HCT116 (cell line): Measurements from ENCODE around the gene TMC8. TPM values are rescaled to one million over a fixed set of nuclear protein-coding genes. Genes with fewer than 3 reads are reported as not detected.
A peak's percentile ranks its signal among the peaks of the same experiment; 100 is the strongest.

Experiments used
- ATAC-seq: fragments of 200-7000 bp; cut with Tn5 transposase; 2 replicates; pipeline ENCODE4 v1.9.1; 2020; ENCODE audit warnings: mild to moderate bottlenecking, moderate library complexity
- BruUV-seq: library from RNA; stranded (reverse); fragments of 400-500 nt; replicated peaks from 2 replicates; lab custom pipeline; 2021; lab: Mats Ljungman, UMichigan
- CTCF ChIA-PET: fragments of 300-600 bp; sonication (Branson Sonifier 250); formaldehyde crosslinking; loops from one replicate; lab custom pipeline; 2021; ENCODE audit warnings: antibody characterized with exemption; lab: Charles Lee
- POLR2A ChIA-PET: fragments of 300-600, 350-600 bp; sonication (Branson Sonifier 250); formaldehyde crosslinking; loops from one replicate; lab custom pipeline; 2021; ENCODE audit warnings: antibody characterized with exemption; lab: Charles Lee
- RAD21 ChIA-PET, 2 experiments: fragments of 300-600 bp; sonication (Branson Sonifier 250); formaldehyde crosslinking; loops; one replicate each; lab custom pipeline; 2023; ENCODE audit warnings: low total read pairs in 2 of 2; ENCODE audit not compliant: uncharacterized antibody in 2 of 2, unreplicated experiment in 2 of 2, low non-redundant PET in 1 of 2; lab: Charles Lee
- DNase-seq: peaks from one replicate; pipeline ENCODE4 v3.0.0-alpha.2; 2010; ENCODE audit warnings: low read depth, low spot score
- H2AFZ ChIP-seq: fragments of 200-600 bp; shearing (Covaris generic), sonication (generic); 2 replicates; pipeline ENCODE4 v1.6.1; 2017; ENCODE audit warnings: low read depth, mixed run types, mixed read lengths, antibody characterized with exemption, low read length; ENCODE audit not compliant: poor library complexity, severe bottlenecking
- H3K27ac ChIP-seq: 2 replicates; pipeline ENCODE4 v1.5.1; 2012; ENCODE audit warnings: low read depth, low read length
- H3K27me3 ChIP-seq: fragments of 200-600 bp; sonication (generic); 2 replicates; pipeline ENCODE4 v1.6.1; 2016; ENCODE audit warnings: mixed run types, low read length, mixed read lengths; ENCODE audit not compliant: insufficient read depth
- H3K36me3 ChIP-seq, 2 experiments: fragments of 200-500 bp in 1 of 2; fragments of 200-600 bp in 1 of 2; sonication (Bioruptor generic) in 1 of 2; sonication (generic) in 1 of 2; 2 replicates each; pipeline versions ENCODE4 v1.5.1 to v1.6.1; 2014 to 2016; ENCODE audit warnings: low read length in 2 of 2, inconsistent platforms in 1 of 2, mixed read lengths in 1 of 2, mixed run types in 1 of 2; ENCODE audit not compliant: insufficient read depth in 2 of 2, control insufficient read depth in 1 of 2
- H3K4me1 ChIP-seq, 2 experiments: fragments of 200-600 bp in 1 of 2; sonication (generic) in 1 of 2; 2 replicates each; pipeline versions ENCODE4 v1.5.1 to v1.6.1; 2012 to 2017; ENCODE audit warnings: low read length in 2 of 2, inconsistent platforms in 1 of 2, mild to moderate bottlenecking in 1 of 2, mixed read lengths in 1 of 2, mixed run types in 1 of 2, moderate library complexity in 1 of 2; ENCODE audit not compliant: insufficient read depth in 2 of 2, control insufficient read depth in 1 of 2
- H3K4me2 ChIP-seq: fragments of 200-600 bp; sonication (generic); 2 replicates; pipeline ENCODE4 v1.6.1; 2017; ENCODE audit warnings: mixed run types, low read length, mixed read lengths
- H3K4me3 ChIP-seq, 2 experiments: fragments of 200-600 bp in 1 of 2; sonication (generic) in 1 of 2; replicated peaks in 1 of 2; 2 replicates each; pipeline ENCODE4 v1.5.1; 2011 to 2016; ENCODE audit warnings: low read length in 2 of 2, control low read depth in 1 of 2, low read depth in 1 of 2, mild to moderate bottlenecking in 1 of 2, mixed read lengths in 1 of 2, mixed run types in 1 of 2
- H3K79me2 ChIP-seq: fragments of 200-600 bp; sonication (generic); 2 replicates; pipeline ENCODE4 v1.6.1; 2017; ENCODE audit warnings: mild to moderate bottlenecking, mixed run types, low read length, moderate library complexity, mixed read lengths; ENCODE audit not compliant: insufficient read depth
- H3K9ac ChIP-seq: fragments of 200-600 bp; sonication (generic); 2 replicates; pipeline ENCODE4 v1.6.1; 2016; ENCODE audit warnings: low read length, mixed read lengths
- H3K9me2 ChIP-seq: fragments of 200-600 bp; sonication (generic), shearing (Covaris generic); 2 replicates; pipeline ENCODE4 v1.6.1; 2017; ENCODE audit warnings: mixed run types, mild to moderate bottlenecking, moderate library complexity; ENCODE audit not compliant: insufficient read depth
- H3K9me3 ChIP-seq, 2 experiments: fragments of 200-500 bp in 1 of 2; fragments of 200-600 bp in 1 of 2; sonication (Bioruptor generic) in 1 of 2; sonication (generic) in 1 of 2; 2 replicates each; pipeline ENCODE4 v1.6.1; 2014 to 2017; ENCODE audit warnings: low read length in 2 of 2, mixed read lengths in 2 of 2, inconsistent platforms in 1 of 2, low read depth in 1 of 2, mild to moderate bottlenecking in 1 of 2, mixed run types in 1 of 2, moderate library complexity in 1 of 2; ENCODE audit not compliant: control insufficient read depth in 1 of 2, insufficient read depth in 1 of 2
- H4K20me1 ChIP-seq: fragments of 200-600 bp; sonication (generic), shearing (Covaris generic); 2 replicates; pipeline ENCODE4 v1.6.1; 2017; ENCODE audit warnings: mixed run types, mild to moderate bottlenecking, moderate library complexity; ENCODE audit not compliant: insufficient read depth
- JUND ChIP-seq: IDR thresholded peaks from 2 replicates; pipeline ENCODE4 v1.6.1; 2012
- POLR2A ChIP-seq: IDR thresholded peaks from 2 replicates; pipeline ENCODE4 v1.7.0; 2011; ENCODE audit warnings: borderline replicate concordance; ENCODE audit not compliant: insufficient read depth, insufficient read length; ENCODE audit errors: extremely low read depth
- POLR2AphosphoS5 ChIP-seq: IDR thresholded peaks from 2 replicates; pipeline ENCODE4 v1.6.1; 2011; ENCODE audit warnings: mild to moderate bottlenecking, low read depth, low read length, moderate library complexity
- TCF7L2 ChIP-seq: IDR thresholded peaks from 2 replicates; pipeline ENCODE4 v1.7.0; 2011; ENCODE audit warnings: borderline replicate concordance, inconsistent platforms; ENCODE audit not compliant: insufficient read depth, insufficient read length; ENCODE audit errors: extremely low read depth
- YY1 ChIP-seq: IDR thresholded peaks from 2 replicates; pipeline ENCODE4 v1.6.1; 2011; ENCODE audit warnings: low read length, low read depth, moderate library complexity, mild to moderate bottlenecking; ENCODE audit not compliant: insufficient replicate concordance; ENCODE audit errors: extremely low read depth
- ZFX ChIP-seq: fragments of 450-650 bp; IDR thresholded peaks from 2 replicates; pipeline ENCODE4 v1.6.1; 2017
- intact Hi-C: fragments of 100-400 bp; cut with micrococcal nuclease; formaldehyde crosslinking; loops from 2 replicates; pipeline ENCODE4 v1.10.0; 2022
- total RNA-seq: library from RNA; stranded (reverse); gene quantifications from one replicate; pipeline ENCODE4 v1.2.1, GENCODE V29; 2021; ENCODE audit not compliant: unreplicated experiment
- TF ChIP-seq, protein P1 (sequence below): IDR thresholded peaks from 2 replicates; pipeline ENCODE4 v1.6.1; 2012
- TF ChIP-seq, protein P2 (sequence below): IDR thresholded peaks from 2 replicates; pipeline ENCODE4 v1.6.1; 2012; ENCODE audit warnings: low read depth
- TF ChIP-seq, protein P3 (sequence below): IDR thresholded peaks from 2 replicates; pipeline ENCODE4 v1.6.1; 2011; ENCODE audit warnings: mild to moderate bottlenecking, low read length, moderate library complexity; ENCODE audit not compliant: insufficient replicate concordance; ENCODE audit errors: extremely low read depth

TMC8 gene
- total RNA-seq, 1 experiment from 2014 or later, result 7.8 TPM

DNA sequence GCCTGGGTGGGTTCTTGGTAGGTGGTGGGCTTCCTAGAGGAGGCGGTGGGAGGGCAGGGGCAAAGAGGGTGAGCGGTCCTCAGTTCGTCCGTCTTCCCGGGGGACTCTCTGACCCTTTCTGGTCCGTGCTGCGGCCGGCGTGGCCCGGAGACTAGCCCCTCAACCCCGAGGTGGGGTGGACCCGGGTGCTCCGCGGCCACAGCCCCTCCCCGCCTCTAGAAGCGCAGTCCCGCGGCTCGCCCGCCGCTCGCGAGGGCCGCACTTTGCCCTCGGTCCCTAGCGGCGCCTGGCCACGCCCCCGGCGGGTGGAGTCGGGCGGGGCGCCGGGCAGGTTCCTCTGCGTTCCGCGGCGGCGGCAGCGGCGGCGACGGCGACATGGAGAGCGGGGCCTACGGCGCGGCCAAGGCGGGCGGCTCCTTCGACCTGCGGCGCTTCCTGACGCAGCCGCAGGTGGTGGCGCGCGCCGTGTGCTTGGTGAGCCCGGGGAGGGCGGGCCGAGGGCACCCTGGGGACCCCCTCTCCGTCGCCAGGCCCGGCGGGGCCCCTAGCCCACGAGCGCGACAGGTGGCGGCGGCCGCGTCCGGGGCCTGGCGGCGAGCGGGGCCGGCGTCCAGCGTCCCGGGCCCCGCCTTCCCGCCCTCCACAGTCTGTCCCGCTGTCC lies 37.8 kb downstream of the TMC8 start, which contains the start of gene SYNGR2:
Gene SYNGR2 (plus strand): TSS at position 340 of the 661 bp plus-strand sequence. CDS start 36 bp downstream, at position 376.
- CTCF ChIA-PET, result interaction anchor here (0.7 kb wide), 1 partner anchor 29 kb away, joined by 4 read pairs; no protein-coding TSS in a partner anchor
- H3K4me1 ChIP-seq, result peaks cover 18 to 49% of the 10 kb centered on the region in 2 experiments; a peak in 3 of 4 replicates

More for the DNA sequence above, 37.8 kb downstream of the TMC8 start, which contains the start of gene SYNGR2:
- POLR2A ChIA-PET, result interaction anchor here (0.8 to 2.3 kb wide), 6 partner anchors 18 to 40 kb away, joined by 3 to 28 read pairs (median 10); partner anchors contain the start of genes AFMID, TK1 and TMC6
- TF ChIP-seq POLR2A (peak; percentile 84), YY1 (peak; percentile 85), POLR2AphosphoS5 (peak; percentile 94), JUND (no peak), TCF7L2 (peak; percentile 62), ZFX (peak; percentile 95; the same call in 1 of the 2 replicates)
- TF ChIP-seq, protein P1, sequence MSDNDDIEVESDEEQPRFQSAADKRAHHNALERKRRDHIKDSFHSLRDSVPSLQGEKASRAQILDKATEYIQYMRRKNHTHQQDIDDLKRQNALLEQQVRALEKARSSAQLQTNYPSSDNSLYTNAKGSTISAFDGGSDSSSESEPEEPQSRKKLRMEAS, result peak; percentile 38
- TF ChIP-seq, protein P2, sequence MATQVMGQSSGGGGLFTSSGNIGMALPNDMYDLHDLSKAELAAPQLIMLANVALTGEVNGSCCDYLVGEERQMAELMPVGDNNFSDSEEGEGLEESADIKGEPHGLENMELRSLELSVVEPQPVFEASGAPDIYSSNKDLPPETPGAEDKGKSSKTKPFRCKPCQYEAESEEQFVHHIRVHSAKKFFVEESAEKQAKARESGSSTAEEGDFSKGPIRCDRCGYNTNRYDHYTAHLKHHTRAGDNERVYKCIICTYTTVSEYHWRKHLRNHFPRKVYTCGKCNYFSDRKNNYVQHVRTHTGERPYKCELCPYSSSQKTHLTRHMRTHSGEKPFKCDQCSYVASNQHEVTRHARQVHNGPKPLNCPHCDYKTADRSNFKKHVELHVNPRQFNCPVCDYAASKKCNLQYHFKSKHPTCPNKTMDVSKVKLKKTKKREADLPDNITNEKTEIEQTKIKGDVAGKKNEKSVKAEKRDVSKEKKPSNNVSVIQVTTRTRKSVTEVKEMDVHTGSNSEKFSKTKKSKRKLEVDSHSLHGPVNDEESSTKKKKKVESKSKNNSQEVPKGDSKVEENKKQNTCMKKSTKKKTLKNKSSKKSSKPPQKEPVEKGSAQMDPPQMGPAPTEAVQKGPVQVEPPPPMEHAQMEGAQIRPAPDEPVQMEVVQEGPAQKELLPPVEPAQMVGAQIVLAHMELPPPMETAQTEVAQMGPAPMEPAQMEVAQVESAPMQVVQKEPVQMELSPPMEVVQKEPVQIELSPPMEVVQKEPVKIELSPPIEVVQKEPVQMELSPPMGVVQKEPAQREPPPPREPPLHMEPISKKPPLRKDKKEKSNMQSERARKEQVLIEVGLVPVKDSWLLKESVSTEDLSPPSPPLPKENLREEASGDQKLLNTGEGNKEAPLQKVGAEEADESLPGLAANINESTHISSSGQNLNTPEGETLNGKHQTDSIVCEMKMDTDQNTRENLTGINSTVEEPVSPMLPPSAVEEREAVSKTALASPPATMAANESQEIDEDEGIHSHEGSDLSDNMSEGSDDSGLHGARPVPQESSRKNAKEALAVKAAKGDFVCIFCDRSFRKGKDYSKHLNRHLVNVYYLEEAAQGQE, result no peak
- TF ChIP-seq, protein P3, sequence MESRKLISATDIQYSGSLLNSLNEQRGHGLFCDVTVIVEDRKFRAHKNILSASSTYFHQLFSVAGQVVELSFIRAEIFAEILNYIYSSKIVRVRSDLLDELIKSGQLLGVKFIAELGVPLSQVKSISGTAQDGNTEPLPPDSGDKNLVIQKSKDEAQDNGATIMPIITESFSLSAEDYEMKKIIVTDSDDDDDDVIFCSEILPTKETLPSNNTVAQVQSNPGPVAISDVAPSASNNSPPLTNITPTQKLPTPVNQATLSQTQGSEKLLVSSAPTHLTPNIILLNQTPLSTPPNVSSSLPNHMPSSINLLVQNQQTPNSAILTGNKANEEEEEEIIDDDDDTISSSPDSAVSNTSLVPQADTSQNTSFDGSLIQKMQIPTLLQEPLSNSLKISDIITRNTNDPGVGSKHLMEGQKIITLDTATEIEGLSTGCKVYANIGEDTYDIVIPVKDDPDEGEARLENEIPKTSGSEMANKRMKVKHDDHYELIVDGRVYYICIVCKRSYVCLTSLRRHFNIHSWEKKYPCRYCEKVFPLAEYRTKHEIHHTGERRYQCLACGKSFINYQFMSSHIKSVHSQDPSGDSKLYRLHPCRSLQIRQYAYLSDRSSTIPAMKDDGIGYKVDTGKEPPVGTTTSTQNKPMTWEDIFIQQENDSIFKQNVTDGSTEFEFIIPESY, result peak; percentile 66
- RAD21 ChIA-PET, result interaction anchor here in 1 of 2 experiments (0.7 to 1.3 kb wide), 2 partner anchors 24 to 29 kb away, joined by 4 to 6 read pairs; no protein-coding TSS in a partner anchor
- H3K79me2 ChIP-seq, result peaks cover 30% of the 10 kb centered on the region
- H3K27ac ChIP-seq, result peak within 1 kb of the TSS; percentile 85
- no peak within 1 kb of the TSS for H2AFZ ChIP-seq
- no TSS peak for BruUV-seq
- peaks cover 5% of the 10 kb centered on the region; the same call in 1 of the 2 replicates for H4K20me1 ChIP-seq
- H3K36me3 ChIP-seq, result peaks cover 13 to 23% of the 10 kb centered on the region in 2 experiments
- peak within 1 kb of the TSS; percentile 85 for H3K4me2 ChIP-seq
- no peaks in the 10 kb centered on the region for H3K9me2 ChIP-seq
- peak; percentile 72 for ATAC-seq
- intact Hi-C loops, result loop anchor here (2.0 to 5.0 kb wide), 3 partner anchors 18 to 809 kb away; partner anchors contain the start of genes AFMID, LGALS3BP and TK1
- H3K27me3 ChIP-seq, result no peaks in the 10 kb centered on the region
- H3K9ac ChIP-seq, result peak within 1 kb of the TSS; percentile 80
- peak; percentile 63 for DNase-seq
- peak within 1 kb of the TSS; percentile 83 for H3K4me3 ChIP-seq
- H3K9me3 ChIP-seq, result no peaks in the 10 kb centered on the region
